HCT116 (cell line): Measurements from ENCODE around the gene ZNF177.

Experiments used
- ATF3 ChIP-seq: IDR thresholded peaks from 2 replicates; pipeline ENCODE4 v1.6.1; 2012
- CTCF ChIP-seq, 3 experiments: fragments of 200-600 bp in 1 of 3; sonication (generic) in 1 of 3; IDR thresholded peaks in 2 of 3; conservative IDR thresholded peaks in 1 of 3; 2 replicates each; pipeline ENCODE4 v1.5.1; 2012 to 2017; ENCODE audit warnings: low read depth in 2 of 3, low read length in 2 of 3, antibody characterized with exemption in 1 of 3, borderline replicate concordance in 1 of 3, control low read depth in 1 of 3, mild to moderate bottlenecking in 1 of 3, mixed read lengths in 1 of 3, mixed run types in 1 of 3, moderate library complexity in 1 of 3; ENCODE audit not compliant: insufficient read depth in 1 of 3
- EZH2 ChIP-seq: fragments of 200-600 bp; sonication (generic); IDR thresholded peaks from 2 replicates; pipeline ENCODE4 v1.6.1; 2017; ENCODE audit warnings: antibody characterized with exemption, mixed run types
- EZH2phosphoT487 ChIP-seq: fragments of 200-600 bp; IDR thresholded peaks from 2 replicates; pipeline ENCODE4 v1.6.1; 2018; ENCODE audit warnings: antibody characterized with exemption, borderline replicate concordance
- POLR2AphosphoS5 ChIP-seq: IDR thresholded peaks from 2 replicates; pipeline ENCODE4 v1.6.1; 2011; ENCODE audit warnings: mild to moderate bottlenecking, low read depth, low read length, moderate library complexity
- ZBTB33 ChIP-seq: IDR thresholded peaks from 2 replicates; pipeline ENCODE4 v1.6.1; 2011; ENCODE audit warnings: mild to moderate bottlenecking, low read length, moderate library complexity; ENCODE audit not compliant: insufficient replicate concordance; ENCODE audit errors: extremely low read depth
- ZNF274 ChIP-seq: fragments of 200-500 bp; sonication (Bioruptor generic); IDR thresholded peaks from 2 replicates; pipeline ENCODE4 v1.6.1; 2014; ENCODE audit warnings: mild to moderate bottlenecking, low read depth, low read length, inconsistent platforms
- TF ChIP-seq, protein P1 (sequence below): IDR thresholded peaks from 2 replicates; pipeline ENCODE4 v1.6.1; 2012; ENCODE audit warnings: low read depth

GRCh38 chr19:9329999-9330398, 32.8 kb upstream of the ZNF177 start:
- TF ChIP-seq ZBTB33 (no peak), CTCF (IDR thresholded peaks at IDR 0.05 in 2 of 3, conservative IDR thresholded peaks at IDR 0.05 in 1 of 3; ENCODE audit: borderline replicate concordance in 1 of 3, insufficient read depth in 1 of 3, low read depth in 2 of 3, low read length in 2 of 3) (no peak), POLR2AphosphoS5 (no peak), ZNF274 (no peak), ATF3 (no peak), EZH2phosphoT487 (no peak), EZH2 (no peak)
- TF ChIP-seq, protein P1, sequence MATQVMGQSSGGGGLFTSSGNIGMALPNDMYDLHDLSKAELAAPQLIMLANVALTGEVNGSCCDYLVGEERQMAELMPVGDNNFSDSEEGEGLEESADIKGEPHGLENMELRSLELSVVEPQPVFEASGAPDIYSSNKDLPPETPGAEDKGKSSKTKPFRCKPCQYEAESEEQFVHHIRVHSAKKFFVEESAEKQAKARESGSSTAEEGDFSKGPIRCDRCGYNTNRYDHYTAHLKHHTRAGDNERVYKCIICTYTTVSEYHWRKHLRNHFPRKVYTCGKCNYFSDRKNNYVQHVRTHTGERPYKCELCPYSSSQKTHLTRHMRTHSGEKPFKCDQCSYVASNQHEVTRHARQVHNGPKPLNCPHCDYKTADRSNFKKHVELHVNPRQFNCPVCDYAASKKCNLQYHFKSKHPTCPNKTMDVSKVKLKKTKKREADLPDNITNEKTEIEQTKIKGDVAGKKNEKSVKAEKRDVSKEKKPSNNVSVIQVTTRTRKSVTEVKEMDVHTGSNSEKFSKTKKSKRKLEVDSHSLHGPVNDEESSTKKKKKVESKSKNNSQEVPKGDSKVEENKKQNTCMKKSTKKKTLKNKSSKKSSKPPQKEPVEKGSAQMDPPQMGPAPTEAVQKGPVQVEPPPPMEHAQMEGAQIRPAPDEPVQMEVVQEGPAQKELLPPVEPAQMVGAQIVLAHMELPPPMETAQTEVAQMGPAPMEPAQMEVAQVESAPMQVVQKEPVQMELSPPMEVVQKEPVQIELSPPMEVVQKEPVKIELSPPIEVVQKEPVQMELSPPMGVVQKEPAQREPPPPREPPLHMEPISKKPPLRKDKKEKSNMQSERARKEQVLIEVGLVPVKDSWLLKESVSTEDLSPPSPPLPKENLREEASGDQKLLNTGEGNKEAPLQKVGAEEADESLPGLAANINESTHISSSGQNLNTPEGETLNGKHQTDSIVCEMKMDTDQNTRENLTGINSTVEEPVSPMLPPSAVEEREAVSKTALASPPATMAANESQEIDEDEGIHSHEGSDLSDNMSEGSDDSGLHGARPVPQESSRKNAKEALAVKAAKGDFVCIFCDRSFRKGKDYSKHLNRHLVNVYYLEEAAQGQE = no peak
